Measurements from ENCODE around the gene CYP17A1. TPM values are rescaled to one million over a fixed set of nuclear protein-coding genes. Genes with fewer than 3 reads are reported as not detected.

CYP17A1 gene
- under 0.01 TPM in 1 of 2 replicates, not detected in the other for total RNA-seq

- H3K4me3 ChIP-seq (ENCODE audit: insufficient read depth, low read length) = no peak within 1 kb of the TSS
- DNase-seq (ENCODE audit: insufficient read length, low spot score, missing footprints) = no peak
- no peaks in the 10 kb centered on the region for H3K79me2 ChIP-seq (ENCODE audit: insufficient read depth, low read length)
- H3K27me3 ChIP-seq (ENCODE audit: insufficient read depth, low read length) = peaks cover 14% of the 10 kb centered on the region
- TF ChIP-seq CTCF (IDR thresholded peaks at IDR 0.05; ENCODE audit: extremely low read depth, low read depth, low read length) = no peak
- peaks cover 3% of the 10 kb centered on the region for H3K4me1 ChIP-seq (ENCODE audit: insufficient read depth, low read length)
- H3K27ac ChIP-seq (ENCODE audit: low read depth, low read length) = no peak within 1 kb of the TSS
- peaks cover 4% of the 10 kb centered on the region for H3K9me3 ChIP-seq (ENCODE audit: low read depth, low read length)
- H3K4me2 ChIP-seq (ENCODE audit: insufficient read depth, low read length) = no peak within 1 kb of the TSS
- H2AFZ ChIP-seq (ENCODE audit: low read length) = no peak within 1 kb of the TSS
- H4K20me1 ChIP-seq (ENCODE audit: insufficient read depth, low read length) = no peaks in the 10 kb centered on the region
- no peaks in the 10 kb centered on the region for H3K36me3 ChIP-seq (ENCODE audit: insufficient read depth, low read length)
Observed at GRCh38 chr10:102837230-102837721, at the start of gene CYP17A1. Gene CYP17A1 (minus strand): TSS chr10:102837413. CDS start chr10:102837361, 52 bp downstream.

GRCh38 chr10:102880256-102880655 lies 43.0 kb upstream of the CYP17A1 start:
- no peaks in the 10 kb centered on the region for H3K9me3 ChIP-seq (ENCODE audit: low read depth, low read length)
- no peaks in the 10 kb centered on the region for H4K20me1 ChIP-seq (ENCODE audit: insufficient read depth, low read length)
- H3K4me2 ChIP-seq (ENCODE audit: insufficient read depth, low read length) = no peak overlapping the region
- H3K27me3 ChIP-seq (ENCODE audit: insufficient read depth, low read length) = no peaks in the 10 kb centered on the region
- no peak for DNase-seq (ENCODE audit: insufficient read length, low spot score, missing footprints)
- no peak for TF ChIP-seq CTCF (IDR thresholded peaks at IDR 0.05; ENCODE audit: extremely low read depth, low read depth, low read length)
- no peaks in the 10 kb centered on the region for H3K79me2 ChIP-seq (ENCODE audit: insufficient read depth, low read length)
- no peaks in the 10 kb centered on the region for H3K4me1 ChIP-seq (ENCODE audit: insufficient read depth, low read length)
- H3K4me3 ChIP-seq (ENCODE audit: insufficient read depth, low read length) = no peak overlapping the region
- H3K36me3 ChIP-seq (ENCODE audit: insufficient read depth, low read length) = no peaks in the 10 kb centered on the region
- H3K27ac ChIP-seq (ENCODE audit: low read depth, low read length) = no peak overlapping the region
- H2AFZ ChIP-seq (ENCODE audit: low read length) = no peak overlapping the region

GRCh38 chr10:102878629-102879028 lies 41.4 kb upstream of the CYP17A1 start:
- H3K36me3 ChIP-seq (ENCODE audit: insufficient read depth, low read length) = no peaks in the 10 kb centered on the region
- H2AFZ ChIP-seq (ENCODE audit: low read length) = no peak overlapping the region
- no peak overlapping the region for H3K4me3 ChIP-seq (ENCODE audit: insufficient read depth, low read length)
- no peak overlapping the region for H3K27ac ChIP-seq (ENCODE audit: low read depth, low read length)
- H3K79me2 ChIP-seq (ENCODE audit: insufficient read depth, low read length) = no peaks in the 10 kb centered on the region
- no peaks in the 10 kb centered on the region for H4K20me1 ChIP-seq (ENCODE audit: insufficient read depth, low read length)
- no peak for DNase-seq (ENCODE audit: insufficient read length, low spot score, missing footprints)
- no peaks in the 10 kb centered on the region for H3K27me3 ChIP-seq (ENCODE audit: insufficient read depth, low read length)
- no peaks in the 10 kb centered on the region for H3K4me1 ChIP-seq (ENCODE audit: insufficient read depth, low read length)
- no peaks in the 10 kb centered on the region for H3K9me3 ChIP-seq (ENCODE audit: low read depth, low read length)
- H3K4me2 ChIP-seq (ENCODE audit: insufficient read depth, low read length) = no peak overlapping the region
- no peak for TF ChIP-seq CTCF (IDR thresholded peaks at IDR 0.05; ENCODE audit: extremely low read depth, low read depth, low read length)

- no peaks in the 10 kb centered on the region for H3K4me1 ChIP-seq (ENCODE audit: insufficient read depth, low read length)
- H3K9me3 ChIP-seq (ENCODE audit: low read depth, low read length) = no peaks in the 10 kb centered on the region
- no peak for TF ChIP-seq CTCF (IDR thresholded peaks at IDR 0.05; ENCODE audit: extremely low read depth, low read depth, low read length)
- no peak overlapping the region for H2AFZ ChIP-seq (ENCODE audit: low read length)
- peak; percentile 2 for DNase-seq (ENCODE audit: insufficient read length, low spot score, missing footprints)
- H3K27me3 ChIP-seq (ENCODE audit: insufficient read depth, low read length) = no peaks in the 10 kb centered on the region
- no peaks in the 10 kb centered on the region for H3K79me2 ChIP-seq (ENCODE audit: insufficient read depth, low read length)
- H3K36me3 ChIP-seq (ENCODE audit: insufficient read depth, low read length) = no peaks in the 10 kb centered on the region
- no peak overlapping the region for H3K4me3 ChIP-seq (ENCODE audit: insufficient read depth, low read length)
- H3K4me2 ChIP-seq (ENCODE audit: insufficient read depth, low read length) = no peak overlapping the region
- H3K27ac ChIP-seq (ENCODE audit: low read depth, low read length) = no peak overlapping the region
- H4K20me1 ChIP-seq (ENCODE audit: insufficient read depth, low read length) = no peaks in the 10 kb centered on the region
Observed at GRCh38 chr10:102876747-102877153, 39.5 kb upstream of the CYP17A1 start.

Data from osteoblast (primary cell).